Sciatic nerve (tissue), 2 donors: Measurements from ENCODE around the gene CDK19. TPM values are rescaled to one million over a fixed set of nuclear protein-coding genes. Genes with fewer than 3 reads are reported as not detected.
"Not testable (repeated sequence)": the region's sequence is repeated elsewhere in the genome, so short reads cannot be mapped to it uniquely, and the experiment has no call there.

Experiments
- ATAC-seq: fragments of 200-7000 bp; cut with Tn5 transposase; one replicate; pipeline ENCODE4 v1.9.1; 2020; ENCODE audit warnings: mild to moderate bottlenecking, moderate library complexity
- DNase-seq: peaks from one replicate; pipeline ENCODE4 v3.0.0-alpha.2; 2020; ENCODE audit warnings: low spot score
- intact Hi-C: fragments of 100-400 bp; cut with DNase I; formaldehyde crosslinking; loops from one replicate; pipeline ENCODE4 v1.14.2; 2022
- total RNA-seq: library from RNA; stranded (reverse); fragmentation: NEBNext Ultra II Directional; extraction: Animal tissue kit (Norgen Biotek cat#: 25700); gene quantifications from one replicate; pipeline ENCODE4 v1.2.1, GENCODE V29; 2021
- donor health status: DM: no; HTN: no; CAD: no.
- donor health status: DM: no; HTN: no; CAD: no.

CDK19 gene
- total RNA-seq, 1 donor from 2014 or later, result 41.7 TPM

GRCh38 chr6:110719601-110720000 lies 95.7 kb downstream of the CDK19 start:
- intact Hi-C loops, result loop anchor here (10.0 kb wide), 1 partner anchor 165 kb away; no protein-coding TSS in a partner anchor
- ATAC-seq, DNase-seq: not testable (repeated sequence)

- ATAC-seq, result no peak
- no peak for DNase-seq
- intact Hi-C loops, result loop anchor here (10.0 kb wide), 1 partner anchor 171 kb away; no protein-coding TSS in a partner anchor
These were observed 101.1 kb downstream of the CDK19 start for GRCh38 chr6:110714143-110714542.

DNA sequence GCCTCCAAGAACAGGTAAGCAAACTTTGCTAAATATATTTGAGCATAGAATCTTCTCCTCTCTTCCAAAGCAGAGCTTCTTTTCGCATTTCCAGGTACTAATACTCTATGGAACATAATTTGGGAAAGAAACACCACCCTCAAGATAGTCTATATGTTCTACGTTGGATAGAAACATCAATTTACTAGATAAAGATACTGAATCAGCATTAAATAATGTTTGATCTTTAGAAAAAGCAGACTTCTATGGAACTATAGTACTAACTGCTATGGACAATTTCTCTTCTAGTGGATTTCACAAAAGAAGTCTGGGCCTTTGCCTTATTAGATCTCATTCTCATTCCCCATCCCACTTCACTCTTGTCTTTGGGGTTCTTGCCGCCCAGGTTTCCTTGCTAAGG lies 103.0 kb downstream of the CDK19 start:
- DNase-seq (no peak), ATAC-seq (no peak)
- intact Hi-C loops, result loop anchor here (10.0 kb wide), 1 partner anchor 173 kb away; no protein-coding TSS in a partner anchor

- peak; percentile 68 for ATAC-seq
- intact Hi-C loops, result loop anchor here (10.0 kb wide), 1 partner anchor 175 kb away; no protein-coding TSS in a partner anchor
These were observed 105.2 kb downstream of the CDK19 start for GRCh38 chr6:110710115-110710514.

DNA sequence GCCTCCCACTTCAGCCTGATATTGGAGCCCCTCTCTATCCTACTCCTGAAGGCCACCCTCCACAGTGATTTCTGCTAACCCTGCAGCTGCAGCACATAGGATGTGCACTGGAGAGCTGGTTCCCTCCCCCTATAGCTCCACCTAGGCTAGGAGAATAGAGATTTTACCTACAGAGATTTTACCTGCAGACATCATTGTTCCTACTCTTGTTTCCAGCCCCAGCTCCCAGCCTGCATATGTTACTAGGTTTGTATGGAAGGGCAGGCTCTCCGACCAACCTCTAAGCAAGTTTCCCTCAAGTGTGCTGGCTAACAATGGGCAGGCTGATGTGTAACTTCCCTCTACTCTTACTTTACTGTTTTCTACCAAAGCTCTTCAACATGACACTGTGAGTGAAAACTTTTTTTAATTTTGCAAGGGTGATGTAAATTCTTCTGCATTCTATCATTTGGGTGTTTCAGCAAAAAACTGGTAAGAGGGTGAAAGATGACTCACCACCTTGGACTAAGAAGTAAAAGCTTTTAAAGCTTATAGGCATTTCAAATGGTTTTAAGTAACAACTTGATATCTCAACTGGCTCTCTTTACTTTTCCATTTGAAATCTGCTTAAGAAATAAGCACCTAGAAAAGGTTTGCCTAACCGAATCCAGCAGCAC lies 106.8 kb downstream of the CDK19 start:
- ATAC-seq (no peak), DNase-seq (no peak)
- intact Hi-C loops, result no loop called here

More at GRCh38 chr6:110710115-110710514, 105.2 kb downstream of the CDK19 start:
- DNase-seq, result no peak

DNA sequence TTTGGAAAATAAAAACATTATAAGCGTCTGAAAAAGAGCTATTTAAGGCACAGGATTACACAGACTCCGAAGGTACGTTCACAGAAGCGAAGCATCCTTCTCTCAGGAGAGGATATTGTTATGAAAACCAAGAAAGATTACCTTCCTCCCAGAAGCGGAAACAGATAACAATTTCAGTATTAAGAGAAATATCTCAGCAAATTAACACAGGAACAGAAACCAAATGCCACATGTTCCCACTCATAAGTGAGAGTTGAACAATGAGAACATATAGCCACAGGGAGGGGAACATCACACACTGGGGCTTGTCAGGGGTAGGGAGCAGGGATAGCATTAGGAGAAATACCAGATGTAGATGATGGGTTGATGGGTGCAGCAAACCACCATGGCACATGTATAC lies 109.7 kb downstream of the CDK19 start:
- DNase-seq, result no peak
- intact Hi-C loops, result no loop called here
- no peak for ATAC-seq

- intact Hi-C loops, result no loop called here
- DNase-seq (no peak), ATAC-seq (peak; percentile 61)
These were observed 111.2 kb downstream of the CDK19 start for GRCh38 chr6:110703906-110704594.

DNA sequence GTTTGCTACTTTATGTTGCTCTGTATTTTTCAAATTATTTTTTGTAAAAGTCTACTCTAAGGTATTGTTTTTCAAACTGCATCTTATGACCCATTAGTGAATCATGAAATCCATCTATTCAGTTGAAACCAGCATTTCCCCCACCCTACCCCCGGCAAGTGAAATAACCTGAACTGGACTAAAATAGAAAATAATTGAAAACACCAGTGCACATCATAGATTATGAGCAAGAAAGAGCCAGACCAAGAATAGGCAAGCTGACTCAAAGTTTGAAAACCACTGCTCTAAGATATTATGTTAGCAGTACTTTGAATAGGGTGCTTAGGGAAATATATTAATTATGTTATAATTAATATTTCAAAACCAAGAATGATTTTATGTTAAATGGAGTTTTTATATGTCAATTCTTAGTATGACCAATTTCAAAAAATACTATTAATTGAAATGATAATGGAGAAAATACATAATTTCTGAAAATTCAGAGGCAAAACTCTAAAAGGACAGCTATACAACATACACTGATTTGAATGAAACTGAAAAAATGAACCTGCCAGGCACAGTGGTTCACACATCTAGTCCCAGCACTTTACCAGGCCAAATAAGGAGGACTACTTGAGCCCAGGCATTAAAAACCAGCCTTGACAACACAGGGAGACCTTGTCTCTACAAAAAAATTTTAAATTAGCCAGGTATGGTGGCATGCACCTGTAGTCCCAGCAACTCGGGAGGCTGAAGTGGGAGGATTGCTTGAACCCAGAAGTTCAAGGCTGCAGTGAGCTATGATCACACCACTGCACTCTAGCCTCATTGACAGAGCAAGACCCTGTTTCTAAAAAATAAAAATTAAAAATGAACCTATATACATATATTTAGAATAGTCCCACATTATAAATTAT lies 112.0 kb downstream of the CDK19 start:
- intact Hi-C loops, result no loop called here
- no peak for DNase-seq
- ATAC-seq, result no peak

GRCh38 chr6:110699780-110700179 lies 115.5 kb downstream of the CDK19 start:
- DNase-seq (no peak), ATAC-seq (no peak)
- intact Hi-C loops, result no loop called here

DNA sequence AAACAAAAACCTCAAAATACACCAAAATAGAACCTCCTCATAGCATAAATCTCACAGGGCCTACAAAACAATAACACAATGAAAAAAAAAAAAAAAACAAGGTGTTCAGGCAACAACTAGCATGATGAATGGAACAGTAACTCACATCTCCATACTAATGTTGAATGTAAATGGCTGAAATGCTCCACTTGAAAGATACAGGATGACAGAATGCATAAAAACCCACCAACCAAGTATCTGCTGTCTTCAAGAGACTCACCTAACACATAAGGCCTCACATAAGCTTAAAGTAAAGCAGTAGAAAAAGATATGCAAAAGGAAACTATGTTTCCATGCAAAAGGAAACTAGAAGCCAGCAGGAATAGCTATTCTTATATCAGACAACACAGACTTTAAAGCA lies 121.3 kb downstream of the CDK19 start:
- DNase-seq (no peak), ATAC-seq (no peak)
- intact Hi-C loops, result no loop called here

DNA sequence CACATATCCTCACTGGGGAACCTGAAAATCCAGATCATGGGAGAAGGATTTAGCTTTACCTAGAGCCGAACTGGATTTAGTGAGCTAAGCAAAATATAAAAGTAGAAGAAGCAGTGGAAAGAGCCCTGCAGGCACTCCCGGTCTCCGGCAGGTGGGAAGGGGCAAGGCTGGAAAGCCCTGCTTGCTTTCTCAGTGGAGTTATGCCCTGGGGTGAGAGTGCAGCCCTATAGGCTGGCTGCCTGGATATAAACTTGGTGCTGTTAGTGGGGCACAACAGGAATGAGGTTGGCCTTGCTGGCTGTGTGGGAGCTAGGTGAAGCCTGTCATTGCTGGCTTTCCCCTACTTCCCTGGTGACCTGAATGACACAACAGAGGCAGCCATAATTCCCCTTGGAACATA lies 122.0 kb downstream of the CDK19 start:
- DNase-seq (no peak), ATAC-seq (no peak)
- intact Hi-C loops, result no loop called here

GRCh38 chr6:110690916-110691315 lies 124.4 kb downstream of the CDK19 start:
- intact Hi-C loops, result no loop called here
- no peak for ATAC-seq
- DNase-seq, result no peak

DNA sequence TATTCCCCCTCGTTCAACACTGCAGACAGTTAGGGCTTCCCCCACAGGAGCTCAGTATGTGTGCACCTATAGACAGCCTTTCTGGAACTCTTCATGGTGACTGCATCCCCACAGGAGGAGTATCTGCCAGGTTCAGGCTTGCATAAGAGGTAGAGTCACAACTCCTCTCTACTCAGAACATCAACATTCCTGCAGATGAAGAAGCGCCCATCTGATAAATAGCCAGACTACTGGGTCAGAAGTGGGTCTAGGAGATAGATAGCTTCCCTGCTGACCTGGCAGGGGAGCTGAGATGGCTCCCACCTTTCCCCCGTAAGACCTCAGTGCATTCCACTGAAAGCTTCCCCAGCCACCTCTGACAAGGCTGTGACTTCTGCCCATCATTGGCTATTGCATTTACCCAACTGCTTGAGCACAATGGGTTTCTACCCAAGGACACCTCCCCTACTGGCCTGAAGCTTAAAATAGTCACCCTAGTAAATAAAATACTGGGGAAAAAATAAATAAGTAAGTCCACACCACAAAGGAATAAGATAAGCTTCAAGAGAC lies 125.1 kb downstream of the CDK19 start:
- ATAC-seq, result peak; percentile 20
- no peak for DNase-seq
- intact Hi-C loops, result no loop called here

DNA sequence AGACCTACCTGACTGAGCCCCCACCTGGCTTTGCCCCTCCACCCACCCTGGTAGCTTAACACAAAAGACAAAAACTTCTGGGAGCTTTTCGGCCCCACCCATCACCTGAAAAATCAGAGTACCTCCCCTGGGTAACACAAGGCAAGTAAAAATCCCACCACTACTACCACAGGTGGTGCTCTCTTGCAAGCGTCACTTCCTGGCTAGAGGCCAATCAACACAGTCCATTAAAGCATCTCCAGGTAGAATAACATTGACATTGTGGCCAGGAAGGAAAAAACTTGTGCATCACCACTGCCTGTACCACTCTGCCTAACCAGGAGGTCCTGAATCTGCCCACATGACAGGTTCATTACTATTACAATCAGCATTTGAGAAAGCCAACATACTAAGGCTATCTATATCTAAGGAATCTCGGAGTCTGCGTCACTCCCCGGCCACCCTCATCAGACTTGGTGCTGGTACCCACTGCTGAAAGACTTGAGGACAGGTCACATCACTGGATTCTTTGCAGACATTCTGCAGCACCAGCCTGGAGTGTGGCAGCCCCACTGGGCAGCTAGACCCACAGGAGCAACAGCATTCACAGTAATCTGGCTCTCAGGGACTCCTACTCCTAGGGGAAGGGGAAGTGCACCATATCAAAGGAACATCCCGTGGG lies 125.9 kb downstream of the CDK19 start:
- intact Hi-C loops, result no loop called here
- DNase-seq (no peak), ATAC-seq (peak; percentile 22)

- DNase-seq, result no peak
- intact Hi-C loops, result no loop called here
- peak; percentile 56 for ATAC-seq
These were observed 126.5 kb downstream of the CDK19 start for GRCh38 chr6:110688661-110689268.

DNA sequence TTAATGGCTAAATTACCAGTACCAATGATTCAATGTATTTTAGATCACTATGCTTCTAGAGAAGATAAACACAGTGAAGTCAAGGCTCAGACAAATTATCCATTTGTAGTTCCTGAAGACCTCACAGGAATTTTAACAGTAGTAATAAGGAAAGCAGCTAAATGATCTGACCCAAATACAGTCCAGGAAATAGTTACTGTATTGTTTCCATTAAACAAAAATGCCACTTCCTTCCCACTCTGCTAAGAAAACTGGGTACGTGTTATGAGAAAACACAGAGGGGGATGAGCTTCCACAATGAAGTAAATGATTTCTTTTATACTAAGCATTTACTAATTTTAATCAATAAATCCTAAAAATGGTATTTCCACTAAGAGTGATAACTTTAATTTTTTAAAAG lies 127.9 kb downstream of the CDK19 start:
- no peak for DNase-seq
- no peak for ATAC-seq
- intact Hi-C loops, result no loop called here

GRCh38 chr6:110683241-110683640 lies 132.0 kb downstream of the CDK19 start:
- DNase-seq (no peak), ATAC-seq (no peak)
- intact Hi-C loops, result no loop called here

- intact Hi-C loops, result no loop called here
- DNase-seq (no peak), ATAC-seq (peak; percentile 96)
These were observed 132.8 kb downstream of the CDK19 start for GRCh38 chr6:110682460-110682853.
